Umbilical cord (tissue), 2 donors: ENCODE measurements around the gene RAI2. TPM values are rescaled to one million over a fixed set of nuclear protein-coding genes. Genes with fewer than 3 reads are reported as not detected.
"Not testable (repeated sequence)": the region's sequence is repeated elsewhere in the genome, so short reads cannot be mapped to it uniquely, and the experiment has no call there.

Experiments
- DNase-seq: peaks from one replicate; pipeline ENCODE4 v3.0.0-alpha.2; 2015; ENCODE audit warnings: low spot score
- total RNA-seq: library from RNA; depleted of rRNA; stranded (reverse); fragments of >200 nt; gene quantifications from one replicate; pipeline ENCODE4 v1.2.3, GENCODE V29; 2014; ENCODE audit warnings: low replicate concordance; ENCODE audit not compliant: insufficient read depth

Gene RAI2
- total RNA-seq, 1 donor from 2014 or later, result 4.1 TPM

DNA sequence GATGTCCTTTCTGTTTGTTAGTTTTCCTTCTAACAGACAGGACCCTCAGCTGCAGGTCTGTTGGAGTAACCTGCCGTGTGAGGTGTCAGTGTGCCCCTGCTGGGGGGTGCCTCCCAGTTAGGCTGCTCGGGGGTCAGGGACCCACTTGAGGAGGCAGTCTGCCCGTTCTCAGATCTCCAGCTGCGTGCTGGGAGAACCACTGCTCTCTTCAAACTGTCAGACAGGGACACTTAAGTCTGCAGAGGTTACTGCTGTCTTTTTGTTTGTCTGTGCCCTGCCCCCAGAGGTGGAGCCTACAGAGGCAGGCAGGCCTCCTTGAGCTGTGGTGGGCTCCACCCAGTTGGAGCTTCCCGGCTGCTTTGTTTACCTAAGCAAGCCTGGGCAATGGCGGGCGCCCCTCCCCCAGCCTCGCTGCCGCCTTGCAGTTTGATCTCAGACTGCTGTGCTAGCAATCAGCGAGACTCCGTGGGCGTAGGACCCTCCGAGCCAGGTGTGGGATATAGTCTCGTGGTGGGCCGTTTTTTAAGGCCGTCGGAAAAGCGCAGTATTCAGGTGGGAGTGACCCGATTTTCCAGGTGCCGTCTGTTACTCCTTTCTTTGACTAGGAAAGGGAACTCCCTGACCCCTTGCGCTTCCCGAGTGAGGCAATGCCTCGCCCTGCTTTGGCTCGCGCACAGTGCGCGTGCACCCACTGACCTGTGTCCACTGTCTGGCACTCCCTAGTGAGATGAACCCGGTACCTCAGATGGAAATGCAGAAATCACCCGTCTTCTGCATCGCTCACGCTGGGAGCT, 74.3 kb downstream of the RAI2 start:
- DNase-seq, result not testable (repeated sequence)

DNA sequence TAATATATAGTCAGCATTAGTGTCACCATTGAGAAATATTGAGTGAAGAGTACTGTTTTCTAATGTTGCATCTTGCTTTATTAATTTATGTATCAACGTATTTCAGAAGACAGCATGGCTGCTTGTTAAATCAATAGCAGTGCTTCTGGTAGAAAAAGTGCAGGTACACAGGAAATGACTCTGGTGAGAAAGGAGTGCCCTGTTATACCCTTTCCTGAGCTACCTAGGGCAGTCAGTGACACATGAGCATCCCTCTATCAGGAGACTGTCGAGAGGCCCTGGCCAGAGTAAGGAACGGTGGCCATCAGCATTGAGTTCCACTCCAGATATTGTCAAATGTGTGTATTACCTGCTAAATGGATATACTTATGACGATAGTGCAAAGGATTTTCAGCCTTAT, 81.7 kb downstream of the RAI2 start:
- no peak for DNase-seq

DNA sequence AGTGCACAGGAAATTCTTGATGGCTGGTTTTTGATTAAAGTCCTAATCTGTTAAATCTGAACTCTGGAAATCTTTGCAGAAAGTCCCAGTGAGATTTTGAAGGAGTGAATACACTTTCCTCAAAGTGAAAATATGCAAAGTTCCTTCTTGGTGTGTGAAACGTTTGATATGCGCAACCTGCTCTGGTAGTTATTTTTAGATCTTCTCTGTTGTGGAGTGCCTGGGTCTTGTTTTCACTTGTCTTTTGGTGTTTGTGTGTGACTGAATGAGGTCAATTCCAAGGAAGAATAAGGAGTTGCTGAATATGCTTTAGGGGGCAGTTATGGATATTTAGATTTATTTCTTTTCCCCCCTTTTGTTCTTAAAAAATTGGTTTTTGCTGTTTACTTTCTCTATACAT, 82.1 kb downstream of the RAI2 start:
- DNase-seq, result no peak

- no peak for DNase-seq
These were observed 87.0 kb downstream of the RAI2 start for GRCh38 chrX:17774053-17774452.

DNA sequence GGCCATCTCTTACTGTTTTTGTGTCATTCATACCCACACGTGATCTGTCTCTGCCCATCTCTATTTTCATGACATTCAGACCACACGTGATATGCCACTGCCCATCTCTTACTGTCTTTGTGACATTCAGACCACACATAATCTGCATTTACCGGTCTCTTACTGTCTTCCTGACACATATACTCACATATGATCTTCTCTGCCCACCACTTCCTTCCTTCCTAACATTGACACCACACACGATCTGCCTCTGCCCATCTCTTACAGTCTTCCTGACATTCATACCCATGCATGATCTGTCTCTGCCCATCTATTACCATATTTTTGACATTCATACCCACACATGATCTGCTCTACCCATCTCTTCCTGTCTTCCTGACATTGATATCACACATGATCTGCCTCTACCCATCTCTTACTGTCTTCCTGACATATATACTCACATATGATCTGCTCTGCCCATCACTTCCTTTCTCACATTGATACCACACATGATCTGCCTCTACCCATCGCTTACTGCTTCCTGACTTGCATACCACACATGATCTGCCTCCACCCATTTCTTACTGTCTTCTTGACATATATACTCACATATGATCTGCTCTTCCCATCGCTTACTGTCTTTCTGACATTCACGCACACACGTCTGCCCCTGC, 87.7 kb downstream of the RAI2 start:
- DNase-seq, result no peak

GRCh38 chrX:17769701-17770269, 91.3 kb downstream of the RAI2 start:
- DNase-seq, result no peak

DNA sequence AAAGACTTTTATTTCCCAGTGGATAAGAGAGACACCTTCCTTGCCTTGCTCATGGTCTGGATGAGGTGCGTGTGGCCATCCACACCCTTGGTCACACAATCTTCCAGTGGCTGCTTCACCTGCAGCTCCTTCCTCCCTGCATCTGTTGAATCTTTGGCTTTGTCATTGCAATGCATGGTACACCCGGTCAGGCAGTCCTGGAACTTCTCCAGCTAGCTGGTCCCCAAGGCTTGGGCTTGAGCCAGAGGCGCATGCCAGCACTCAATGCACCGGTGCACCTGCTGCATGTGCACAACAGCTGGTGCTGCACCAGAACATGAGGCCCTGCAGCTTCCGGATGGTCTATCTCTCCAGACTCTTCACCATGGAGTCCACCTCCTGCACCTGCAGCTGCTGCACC, 92.1 kb downstream of the RAI2 start:
- no peak for DNase-seq

- no peak for DNase-seq
These were observed 93.4 kb downstream of the RAI2 start for GRCh38 chrX:17767734-17768133.

GRCh38 chrX:17759990-17760389, 101.1 kb downstream of the RAI2 start:
- DNase-seq, result no peak

DNA sequence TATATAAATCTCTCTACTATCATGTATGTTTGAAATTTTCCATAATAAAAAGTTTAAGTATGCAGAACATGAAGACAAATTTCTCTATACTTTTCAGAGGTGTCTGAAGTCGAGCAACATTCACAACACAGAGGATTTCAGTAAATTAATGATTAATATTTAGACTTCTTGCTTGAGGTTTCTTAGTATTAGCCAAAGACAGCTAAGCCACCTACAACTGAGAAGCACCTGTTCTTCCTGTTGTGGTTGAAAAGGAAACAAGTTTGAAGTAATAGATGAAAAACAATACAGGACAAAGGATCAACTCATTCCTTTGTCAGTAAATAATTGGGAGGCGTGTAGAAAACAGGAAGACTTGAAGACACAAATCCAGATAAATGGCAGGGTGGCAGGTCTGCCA, 102.7 kb downstream of the RAI2 start:
- DNase-seq, result no peak

DNA sequence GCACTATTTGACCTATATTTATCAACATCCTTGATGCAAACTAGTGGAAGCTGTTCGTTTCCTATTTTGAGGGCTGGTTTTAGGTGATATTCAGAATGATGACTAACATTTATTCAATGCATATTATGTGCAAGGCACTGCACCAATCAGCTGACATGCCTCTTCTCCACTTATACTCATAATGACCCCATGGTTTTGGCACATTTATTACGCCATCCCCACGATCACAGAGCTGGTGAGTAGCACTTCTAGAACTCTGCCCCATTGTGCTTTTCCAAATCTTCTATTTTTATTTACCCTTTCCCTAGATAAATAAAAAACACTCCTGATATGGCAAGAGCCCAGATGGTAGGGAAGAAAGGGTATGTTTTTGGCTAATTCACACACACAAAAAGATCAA, 110.7 kb downstream of the RAI2 start:
- DNase-seq, result no peak

Other genes with a start within 250 kb of the RAI2 start
- gene SCML1, start 123.8 kb downstream of the RAI2 start, total RNA-seq, result 13.5 TPM